Trophoblast cell (in vitro differentiated cells and primary cell): ENCODE data around the gene IQUB.
A peak's percentile ranks its signal among the peaks of the same experiment; 100 is the strongest.

Source experiments
- DNase-seq, 2 donors: peaks; one replicate each; pipeline ENCODE4 v3.0.0-alpha.2; 2016
- H2AFZ ChIP-seq: 2 replicates; pipeline ENCODE4 v1.6.1; 2013; ENCODE audit warnings: low read length, moderate library complexity, mild to moderate bottlenecking; ENCODE audit not compliant: insufficient read depth, poor library complexity
- H2AK5ac ChIP-seq: 2 replicates; pipeline ENCODE4 v1.6.1; 2013; ENCODE audit warnings: mild to moderate bottlenecking, low read length
- H2BK120ac ChIP-seq: 2 replicates; pipeline ENCODE4 v1.6.1; 2013; ENCODE audit warnings: low read length, mild to moderate bottlenecking, moderate library complexity; ENCODE audit not compliant: insufficient read depth, poor library complexity
- H2BK12ac ChIP-seq: 2 replicates; pipeline ENCODE4 v1.6.1; 2013; ENCODE audit warnings: mild to moderate bottlenecking, low read length, moderate library complexity
- H2BK5ac ChIP-seq: 2 replicates; pipeline ENCODE4 v1.6.1; 2013; ENCODE audit warnings: low read length, low read depth, moderate library complexity, mild to moderate bottlenecking; ENCODE audit not compliant: poor library complexity
- H3K14ac ChIP-seq: 2 replicates; pipeline ENCODE4 v1.6.1; 2013; ENCODE audit warnings: mild to moderate bottlenecking, low read length
- H3K18ac ChIP-seq: 2 replicates; pipeline ENCODE4 v1.6.1; 2013; ENCODE audit warnings: mild to moderate bottlenecking, low read length
- H3K23ac ChIP-seq: 2 replicates; pipeline ENCODE4 v1.6.1; 2013; ENCODE audit warnings: low read length
- H3K27ac ChIP-seq: 2 replicates; pipeline ENCODE4 v1.5.1; 2013; ENCODE audit warnings: low read depth, mild to moderate bottlenecking, inconsistent platforms, low read length, moderate library complexity
- H3K27me3 ChIP-seq: 2 replicates; pipeline ENCODE4 v1.6.1; 2013; ENCODE audit warnings: inconsistent platforms, mild to moderate bottlenecking, low read length, moderate library complexity; ENCODE audit not compliant: insufficient read depth
- H3K36me3 ChIP-seq, 2 experiments: 1 replicate in 1 of 2; 2 replicates in 1 of 2; pipeline ENCODE4 v1.6.1; 2013; ENCODE audit warnings: low read length in 2 of 2, mild to moderate bottlenecking in 2 of 2, moderate library complexity in 1 of 2; ENCODE audit not compliant: insufficient read depth in 2 of 2, control insufficient read depth in 1 of 2
- H3K4ac ChIP-seq: 2 replicates; pipeline ENCODE4 v1.6.1; 2013; ENCODE audit warnings: low read depth, mild to moderate bottlenecking, low read length, moderate library complexity
- H3K4me1 ChIP-seq, 2 experiments: 1 replicate in 1 of 2; 2 replicates in 1 of 2; pipeline ENCODE4 v1.6.1; 2013; ENCODE audit warnings: low read length in 2 of 2, mild to moderate bottlenecking in 2 of 2, moderate library complexity in 1 of 2; ENCODE audit not compliant: insufficient read depth in 2 of 2, control insufficient read depth in 1 of 2
- H3K4me2 ChIP-seq: 2 replicates; pipeline ENCODE4 v1.6.1; 2013; ENCODE audit warnings: inconsistent platforms, mild to moderate bottlenecking, low read length, moderate library complexity
- H3K4me3 ChIP-seq: 2 replicates; pipeline ENCODE4 v1.5.1; 2013; ENCODE audit warnings: mild to moderate bottlenecking, low read depth, low read length, inconsistent platforms
- H3K79me1 ChIP-seq: one replicate; pipeline ENCODE4 v1.6.1; 2013; ENCODE audit warnings: low read length
- H3K79me2 ChIP-seq: 2 replicates; pipeline ENCODE4 v1.6.1; 2013; ENCODE audit warnings: low read length, mild to moderate bottlenecking; ENCODE audit not compliant: control insufficient read depth, insufficient read depth, poor library complexity
- H3K9ac ChIP-seq: 2 replicates; pipeline ENCODE4 v1.6.1; 2013; ENCODE audit warnings: mild to moderate bottlenecking, low read length
- H3K9me3 ChIP-seq: 2 replicates; pipeline ENCODE4 v1.6.1; 2013; ENCODE audit warnings: low read depth, mild to moderate bottlenecking, control low read depth, inconsistent platforms, low read length; ENCODE audit not compliant: insufficient read depth
- H4K12ac ChIP-seq: 2 replicates; pipeline ENCODE4 v1.6.1; 2013; ENCODE audit warnings: low read depth, mild to moderate bottlenecking, low read length, moderate library complexity
- H4K8ac ChIP-seq: 2 replicates; pipeline ENCODE4 v1.6.1; 2013; ENCODE audit warnings: low read depth, mild to moderate bottlenecking, low read length, moderate library complexity
- H4K91ac ChIP-seq: one replicate; pipeline ENCODE4 v1.6.1; 2013; ENCODE audit warnings: low read depth, mild to moderate bottlenecking, low read length, moderate library complexity
- WGBS: extraction: QIAGEN DNeasy Blood & Tissue Kit; methylation state at CpG from one replicate; pipeline ENCODE4 v1.1.7; 2013; ENCODE audit warnings: missing lambda C conversion rate; ENCODE audit not compliant: insufficient read length, insufficient coverage; ENCODE audit errors: extremely low coverage; 5-methylcytosine and 5-hydroxymethylcytosine counted together

The IQUB gene

GRCh38 chr7:123558289-123558874, 24.0 kb upstream of the IQUB start:
- H3K27ac ChIP-seq: no peak overlapping the region
- peaks cover 2% of the 10 kb centered on the region for H3K9me3 ChIP-seq
- peaks cover 3% of the 10 kb centered on the region for H3K79me2 ChIP-seq
- no peak overlapping the region for H3K18ac ChIP-seq
- no peak overlapping the region for H2AK5ac ChIP-seq
- no peak overlapping the region for H3K23ac ChIP-seq
- no peak overlapping the region for H2BK120ac ChIP-seq
- H3K9ac ChIP-seq: no peak overlapping the region
- no peak overlapping the region for H3K4me3 ChIP-seq
- peaks cover 0 to 2% of the 10 kb centered on the region in 2 experiments for H3K36me3 ChIP-seq
- H3K4ac ChIP-seq: no peak overlapping the region
- no peak overlapping the region for H3K14ac ChIP-seq
- no peak overlapping the region for H2BK12ac ChIP-seq
- H2AFZ ChIP-seq: peak overlapping the region; percentile 33
- no peak for DNase-seq
- H3K4me2 ChIP-seq: peak overlapping the region; percentile 76
- H4K91ac ChIP-seq: no peak overlapping the region
- H3K4me1 ChIP-seq: no peaks in the 10 kb centered on the region
- WGBS: 100% methylated on average over 1 of the region's 4 CpGs
- no peak overlapping the region for H4K8ac ChIP-seq
- H4K12ac ChIP-seq: peak overlapping the region; percentile 28
- no peaks in the 10 kb centered on the region for H3K27me3 ChIP-seq
- no peak overlapping the region for H2BK5ac ChIP-seq
- H3K79me1 ChIP-seq: peaks cover 5% of the 10 kb centered on the region

GRCh38 chr7:123557398-123558288, 23.2 kb upstream of the IQUB start, which contains the start of gene NDUFA5:
Gene NDUFA5 (minus strand): TSS chr7:123557818. CDS start chr7:123557795, 23 bp downstream.
- peak within 1 kb of the TSS; percentile 76 for H3K4me2 ChIP-seq
- H3K79me2 ChIP-seq: peaks cover 3% of the 10 kb centered on the region
- H3K14ac ChIP-seq: peak within 1 kb of the TSS; percentile 91
- peak within 1 kb of the TSS; percentile 97 for H3K4me3 ChIP-seq
- no peak within 1 kb of the TSS for H2AK5ac ChIP-seq
- H3K36me3 ChIP-seq: peaks cover 1 to 8% of the 10 kb centered on the region in 2 experiments
- H4K12ac ChIP-seq: peak within 1 kb of the TSS; percentile 28
- peak within 1 kb of the TSS; percentile 87 for H2AFZ ChIP-seq
- peak within 1 kb of the TSS; percentile 88 for H4K8ac ChIP-seq
- no CpG with 5 or more reads among the region's 40 CpGs for WGBS
- H2BK12ac ChIP-seq: peak within 1 kb of the TSS; percentile 14
- H3K9ac ChIP-seq: peak within 1 kb of the TSS; percentile 95
- H2BK120ac ChIP-seq: peak within 1 kb of the TSS; percentile 46
- H3K4ac ChIP-seq: peak within 1 kb of the TSS; percentile 68
- H3K27ac ChIP-seq: peak within 1 kb of the TSS; percentile 8
- no peaks in the 10 kb centered on the region for H3K4me1 ChIP-seq
- H3K18ac ChIP-seq: peak within 1 kb of the TSS; percentile 84
- H3K79me1 ChIP-seq: peaks cover 5% of the 10 kb centered on the region
- H4K91ac ChIP-seq: peak within 1 kb of the TSS; percentile 69
- no peak within 1 kb of the TSS for H2BK5ac ChIP-seq
- no peak within 1 kb of the TSS for H3K23ac ChIP-seq
- DNase-seq: peak; percentile 99 to 100
- H3K27me3 ChIP-seq: no peaks in the 10 kb centered on the region
- H3K9me3 ChIP-seq: peaks cover 2% of the 10 kb centered on the region

- H3K4me1 ChIP-seq: no peaks in the 10 kb centered on the region
- no peak overlapping the region for H2AK5ac ChIP-seq
- no peak overlapping the region for H4K8ac ChIP-seq
- H4K12ac ChIP-seq: no peak overlapping the region
- H3K27ac ChIP-seq: peak overlapping the region; percentile 8
- no CpG with 5 or more reads among the region's 12 CpGs for WGBS
- peak overlapping the region; percentile 95 for H3K9ac ChIP-seq
- peaks cover 3% of the 10 kb centered on the region for H3K79me2 ChIP-seq
- H3K27me3 ChIP-seq: no peaks in the 10 kb centered on the region
- H3K18ac ChIP-seq: no peak overlapping the region
- no peak overlapping the region for H3K23ac ChIP-seq
- peak overlapping the region; percentile 97 for H3K4me3 ChIP-seq
- H3K36me3 ChIP-seq: peaks cover 1 to 9% of the 10 kb centered on the region in 2 experiments
- H3K9me3 ChIP-seq: peaks cover 2% of the 10 kb centered on the region
- no peak overlapping the region for H4K91ac ChIP-seq
- H2BK120ac ChIP-seq: no peak overlapping the region
- peak overlapping the region; percentile 74 for H3K4me2 ChIP-seq
- peaks cover 5% of the 10 kb centered on the region for H3K79me1 ChIP-seq
- H2BK5ac ChIP-seq: no peak overlapping the region
- H3K14ac ChIP-seq: no peak overlapping the region
- peak in 1 of 2 donors; percentile 3 for DNase-seq
- H2BK12ac ChIP-seq: no peak overlapping the region
- H3K4ac ChIP-seq: no peak overlapping the region
- no peak overlapping the region for H2AFZ ChIP-seq
Measured at GRCh38 chr7:123557016-123557397, 22.6 kb upstream of the IQUB start.

- Histone ChIP-seq H4K8ac (no peak overlapping the region), H2BK5ac (no peak overlapping the region)
Measured at GRCh38 chr7:123555484-123555883, 21.1 kb upstream of the IQUB start.

More at GRCh38 chr7:123555484-123555883, 21.1 kb upstream of the IQUB start:
- H3K18ac ChIP-seq: no peak overlapping the region
- no peak overlapping the region for H3K4ac ChIP-seq
- H2AFZ ChIP-seq: no peak overlapping the region
- H3K79me1 ChIP-seq: peaks cover 5% of the 10 kb centered on the region
- H3K4me2 ChIP-seq: no peak overlapping the region
- DNase-seq: no peak
- no peak overlapping the region for H2BK120ac ChIP-seq
- no peak overlapping the region for H2AK5ac ChIP-seq
- no peak overlapping the region for H3K9ac ChIP-seq
- H3K4me3 ChIP-seq: no peak overlapping the region
- H3K14ac ChIP-seq: no peak overlapping the region
- no peak overlapping the region for H3K23ac ChIP-seq
- peaks cover 3% of the 10 kb centered on the region for H3K79me2 ChIP-seq
- H2BK12ac ChIP-seq: no peak overlapping the region
- no peaks in the 10 kb centered on the region for H3K27me3 ChIP-seq
- peaks cover 4 to 9% of the 10 kb centered on the region in 2 experiments for H3K36me3 ChIP-seq
- no peaks in the 10 kb centered on the region for H3K4me1 ChIP-seq
- no peak overlapping the region for H3K27ac ChIP-seq
- no peak overlapping the region for H4K12ac ChIP-seq
- H3K9me3 ChIP-seq: peaks cover 2% of the 10 kb centered on the region
- no peak overlapping the region for H4K91ac ChIP-seq
